GM18517 (cell line): ENCODE measurements around the gene P2RY10.
"Not testable (repeated sequence)": the region's sequence is repeated elsewhere in the genome, so short reads cannot be mapped to it uniquely, and the experiment has no call there.

Source experiments
- ATAC-seq: cut with Tn5 transposase; IDR thresholded peaks from one replicate; pipeline ENCODE4 v1.9.1; 2021; ENCODE audit warnings: mild to moderate bottlenecking, moderate library complexity; ENCODE audit not compliant: unreplicated experiment

P2RY10 gene

GRCh38 chrX:78945186-78945912 lies at the start of gene P2RY10:
P2RY10 (plus strand) TSS chrX:78945391; CDS start chrX:78960521, 15,130 bp downstream.
- ATAC-seq: peak; percentile 80

- peak; percentile 3 for ATAC-seq
These were observed 22.4 kb upstream of the P2RY10 start for GRCh38 chrX:78922754-78923153.

GRCh38 chrX:78923198-78924015 lies 21.8 kb upstream of the P2RY10 start:
- peak; percentile 88 for ATAC-seq

- ATAC-seq: no peak
These were observed 13.4 kb upstream of the P2RY10 start for GRCh38 chrX:78931814-78932213.

- no peak for ATAC-seq
These were observed 10.3 kb upstream of the P2RY10 start for GRCh38 chrX:78934866-78935265.

GRCh38 chrX:78944351-78944750 lies 840 bp upstream of the P2RY10 start:
- no peak for ATAC-seq

- ATAC-seq: no peak
These were observed 1.2 kb downstream of the P2RY10 start for GRCh38 chrX:78946178-78946931.

- ATAC-seq: no peak
These were observed 5.0 kb downstream of the P2RY10 start for GRCh38 chrX:78950009-78950835.

- no peak for ATAC-seq
These were observed 12.0 kb downstream of the P2RY10 start for GRCh38 chrX:78957049-78957767.

GRCh38 chrX:78957768-78958130 lies 12.6 kb downstream of the P2RY10 start:
- peak; percentile 84 for ATAC-seq

GRCh38 chrX:78958419-78959116 lies 13.4 kb downstream of the P2RY10 start:
- no peak for ATAC-seq

GRCh38 chrX:78960888-78961287 lies 15.7 kb downstream of the P2RY10 start:
- ATAC-seq: no peak

- no peak for ATAC-seq
These were observed 19.4 kb downstream of the P2RY10 start for GRCh38 chrX:78964598-78964997.

GRCh38 chrX:78979789-78980464 lies 34.7 kb downstream of the P2RY10 start:
- peak; percentile 99 for ATAC-seq

- ATAC-seq: no peak
These were observed 44.2 kb downstream of the P2RY10 start for GRCh38 chrX:78989349-78989748.

- ATAC-seq: no peak
These were observed 52.8 kb downstream of the P2RY10 start for GRCh38 chrX:78997870-78998558.

- not testable (repeated sequence) for ATAC-seq
These were observed 62.3 kb downstream of the P2RY10 start for GRCh38 chrX:79007540-79007939.
